ENCODE measurements around the gene PHRF1. TPM values are rescaled to one million over a fixed set of nuclear protein-coding genes. Genes with fewer than 3 reads are reported as not detected.

Gene PHRF1
- total RNA-seq, 1 donor from 2014 or later: 52.3 TPM

GRCh38 chr11:612201-612960 lies 36.1 kb downstream of the PHRF1 start:
- Mint-ChIP-seq H3K27me3 (ENCODE audit: low read depth) (peaks cover 6% of the 10 kb centered on the region), H3K9me3 (no peaks in the 10 kb centered on the region), H3K27ac (ENCODE audit: unreplicated experiment) (no peak overlapping the region), H3K36me3 (ENCODE audit: low read depth) (peaks cover 3% of the 10 kb centered on the region), H3K4me1 (peaks cover 16% of the 10 kb centered on the region), H3K4me3 (peak overlapping the region; percentile 85)
- peak; percentile 38 for TF ChIP-seq CTCF (conservative IDR thresholded peaks at IDR 0.05)
- DNase-seq (ENCODE audit: low read depth, low spot score): no peak

GRCh38 chr11:612961-613300 lies 36.7 kb downstream of the PHRF1 start:
- peaks cover 6% of the 10 kb centered on the region for H3K27me3 Mint-ChIP-seq (ENCODE audit: low read depth)
- H3K27ac Mint-ChIP-seq (ENCODE audit: unreplicated experiment): no peak overlapping the region
- TF ChIP-seq CTCF (conservative IDR thresholded peaks at IDR 0.05): no peak
- H3K4me3 Mint-ChIP-seq: peak overlapping the region; percentile 31
- DNase-seq (ENCODE audit: low read depth, low spot score): no peak
- H3K4me1 Mint-ChIP-seq: peaks cover 16% of the 10 kb centered on the region
- H3K9me3 Mint-ChIP-seq: no peaks in the 10 kb centered on the region
- H3K36me3 Mint-ChIP-seq (ENCODE audit: low read depth): peaks cover 3% of the 10 kb centered on the region

- H3K27ac Mint-ChIP-seq (ENCODE audit: unreplicated experiment): no peak overlapping the region
- no peaks in the 10 kb centered on the region for H3K9me3 Mint-ChIP-seq
- peaks cover 3% of the 10 kb centered on the region for H3K36me3 Mint-ChIP-seq (ENCODE audit: low read depth)
Observed at GRCh38 chr11:613369-613968, 37.2 kb downstream of the PHRF1 start.

GRCh38 chr11:614021-614622 lies 37.9 kb downstream of the PHRF1 start:
- H3K36me3 Mint-ChIP-seq (ENCODE audit: low read depth): peaks cover 3% of the 10 kb centered on the region
- peaks cover 6% of the 10 kb centered on the region for H3K27me3 Mint-ChIP-seq (ENCODE audit: low read depth)
- no peak overlapping the region for H3K27ac Mint-ChIP-seq (ENCODE audit: unreplicated experiment)
- H3K4me3 Mint-ChIP-seq: peak overlapping the region; percentile 71
- no peak for DNase-seq (ENCODE audit: low read depth, low spot score)
- H3K4me1 Mint-ChIP-seq: peaks cover 16% of the 10 kb centered on the region
- H3K9me3 Mint-ChIP-seq: no peaks in the 10 kb centered on the region
- no peak for TF ChIP-seq CTCF (conservative IDR thresholded peaks at IDR 0.05)

More at GRCh38 chr11:613369-613968, 37.2 kb downstream of the PHRF1 start:
- H3K4me1 Mint-ChIP-seq: peaks cover 16% of the 10 kb centered on the region
- DNase-seq (ENCODE audit: low read depth, low spot score): peak; percentile 57
- no peak overlapping the region for H3K4me3 Mint-ChIP-seq
- H3K27me3 Mint-ChIP-seq (ENCODE audit: low read depth): peaks cover 6% of the 10 kb centered on the region
- no peak for TF ChIP-seq CTCF (conservative IDR thresholded peaks at IDR 0.05)

- H3K4me1 Mint-ChIP-seq: peaks cover 16% of the 10 kb centered on the region
Observed at GRCh38 chr11:614623-615503, 38.6 kb downstream of the PHRF1 start.

More at GRCh38 chr11:614623-615503, 38.6 kb downstream of the PHRF1 start:
- TF ChIP-seq CTCF (conservative IDR thresholded peaks at IDR 0.05): no peak
- peak overlapping the region; percentile 86 for H3K4me3 Mint-ChIP-seq
- no peaks in the 10 kb centered on the region for H3K9me3 Mint-ChIP-seq
- no peak overlapping the region for H3K27ac Mint-ChIP-seq (ENCODE audit: unreplicated experiment)
- peaks cover 3% of the 10 kb centered on the region for H3K36me3 Mint-ChIP-seq (ENCODE audit: low read depth)
- DNase-seq (ENCODE audit: low read depth, low spot score): no peak
- H3K27me3 Mint-ChIP-seq (ENCODE audit: low read depth): peaks cover 6% of the 10 kb centered on the region
